Activated B cell treated with CpG ODN at 0.5 μM for 24 hours (primary cell): ENCODE measurements around the gene OR6V1. TPM values are rescaled to one million over a fixed set of nuclear protein-coding genes. Genes with fewer than 3 reads are reported as not detected.

Experiments
- ATAC-seq: fragments of 200-7000 bp; cut with Tn5 transposase; one replicate; pipeline ENCODE4 v1.10.0; 2021; ENCODE audit warnings: low read depth, mild to moderate bottlenecking, moderate library complexity
- CTCF ChIA-PET: fragments of 350-600 bp; sonication (Branson Sonifier 250); formaldehyde crosslinking; loops from one replicate; lab custom pipeline; 2021; ENCODE audit warnings: antibody characterized with exemption; lab: Charles Lee
- POLR2A ChIA-PET: fragments of 350-600 bp; sonication (Branson Sonifier 250); formaldehyde crosslinking; loops from one replicate; lab custom pipeline; 2021; ENCODE audit warnings: antibody characterized with exemption; lab: Charles Lee
- DNase-seq: peaks from one replicate; pipeline ENCODE4 v3.0.0; 2022
- H3K27ac Mint-ChIP-seq: one replicate; pipeline ENCODE4 v1.8.0; 2020; ENCODE audit warnings: mixed read lengths
- H3K27me3 Mint-ChIP-seq: one replicate; pipeline ENCODE4 v1.8.0; 2021; ENCODE audit warnings: mixed read lengths
- H3K36me3 Mint-ChIP-seq: one replicate; pipeline ENCODE4 v1.8.0; 2021; ENCODE audit warnings: low read depth, mixed read lengths
- H3K4me1 Mint-ChIP-seq: one replicate; pipeline ENCODE4 v1.8.0; 2021; ENCODE audit warnings: mixed read lengths
- H3K4me3 Mint-ChIP-seq: one replicate; pipeline ENCODE4 v1.8.0; 2020; ENCODE audit warnings: mild to moderate bottlenecking, mixed read lengths
- H3K9me3 Mint-ChIP-seq: one replicate; pipeline ENCODE4 v1.8.0; 2020; ENCODE audit warnings: mixed read lengths
- CTCF ChIP-seq: fragments of 200-600 bp; IDR thresholded peaks from one replicate; pipeline ENCODE4 v1.8.0; 2022; ENCODE audit warnings: antibody characterized with exemption, mild to moderate bottlenecking
- intact Hi-C: fragments of 100-400 bp; cut with micrococcal nuclease; formaldehyde crosslinking; loops from one replicate; pipeline ENCODE4 v1.15.1; 2024
- total RNA-seq: library from RNA; stranded (reverse); gene quantifications from 2 replicates; pipeline ENCODE4 v1.2.3, GENCODE V29; 2022

The OR6V1 gene
- total RNA-seq, 1 donor from 2014 or later, result not detected

- CTCF ChIA-PET, result interaction anchor here (1.0 to 17.3 kb wide), 5 partner anchors 9 to 410 kb away, joined by 3 to 519 read pairs (median 3); partner anchors contain the start of gene TAS2R40
- peak overlapping the region; percentile 21 for H3K4me3 Mint-ChIP-seq
- peaks cover under 1% of the 10 kb centered on the region for H3K9me3 Mint-ChIP-seq
- intact Hi-C loops, result loop anchor here (2.0 to 10.0 kb wide), 2 partner anchors 275 to 371 kb away; partner anchors contain the start of genes CASP2 and ZYX
- POLR2A ChIA-PET, result interaction anchor here (0.6 to 4.9 kb wide), 6 partner anchors 35 to 230 kb away, joined by 3 to 22 read pairs (median 8); no protein-coding TSS in a partner anchor
- no peak for DNase-seq
- ATAC-seq, result no peak
- H3K27ac Mint-ChIP-seq, result peak overlapping the region; percentile 95
- no peak for TF ChIP-seq CTCF
- no peaks in the 10 kb centered on the region for H3K27me3 Mint-ChIP-seq
- H3K36me3 Mint-ChIP-seq, result peaks cover 3% of the 10 kb centered on the region
- peaks cover 83% of the 10 kb centered on the region for H3K4me1 Mint-ChIP-seq
These were observed 38.2 kb upstream of the OR6V1 start for GRCh38 chr7:143013893-143014292.

- POLR2A ChIA-PET, result interaction anchor here (1.1 to 4.9 kb wide), 8 partner anchors 9 to 235 kb away, joined by 3 to 22 read pairs (median 4); no protein-coding TSS in a partner anchor
- Mint-ChIP-seq H3K27me3 (no peaks in the 10 kb centered on the region), H3K4me1 (peaks cover 83% of the 10 kb centered on the region), H3K9me3 (peaks cover 7% of the 10 kb centered on the region), H3K4me3 (peak overlapping the region; percentile 78), H3K36me3 (peaks cover 8% of the 10 kb centered on the region), H3K27ac (peak overlapping the region; percentile 95)
- CTCF ChIA-PET, result interaction anchor here (0.9 to 17.3 kb wide), 3 partner anchors 12 to 301 kb away, joined by 3 to 519 read pairs (median 10); partner anchors contain the start of gene TAS2R40
- TF ChIP-seq CTCF, result no peak
- intact Hi-C loops, result loop anchor here (1.0 to 10.0 kb wide), 2 partner anchors 70 to 370 kb away; partner anchors contain the start of gene ZYX
- ATAC-seq, result peak; percentile 92
- DNase-seq, result no peak
These were observed 37.1 kb upstream of the OR6V1 start for GRCh38 chr7:143015084-143015483.

GRCh38 chr7:143015926-143016490 is 36.1 kb upstream of the OR6V1 start:
- ChIA-PET POLR2A (interaction anchor here (1.1 to 4.9 kb wide), 7 partner anchors 16 to 234 kb away, joined by 3 to 22 read pairs (median 4); no protein-coding TSS in a partner anchor), CTCF (interaction anchor here (0.6 to 17.3 kb wide), 8 partner anchors 8 to 418 kb away, joined by 3 to 519 read pairs (median 4); partner anchors contain the start of gene TAS2R40)
- H3K27ac Mint-ChIP-seq, result peak overlapping the region; percentile 95
- peaks cover 7% of the 10 kb centered on the region for H3K9me3 Mint-ChIP-seq
- intact Hi-C loops, result loop anchor here (1.0 to 10.0 kb wide), 3 partner anchors 69 to 369 kb away; partner anchors contain the start of gene ZYX
- H3K27me3 Mint-ChIP-seq, result no peaks in the 10 kb centered on the region
- H3K4me3 Mint-ChIP-seq, result no peak overlapping the region
- peaks cover 79% of the 10 kb centered on the region for H3K4me1 Mint-ChIP-seq
- DNase-seq (no peak), ATAC-seq (no peak)
- TF ChIP-seq CTCF, result no peak
- peaks cover 8% of the 10 kb centered on the region for H3K36me3 Mint-ChIP-seq

GRCh38 chr7:143016996-143017395 is 35.1 kb upstream of the OR6V1 start:
- TF ChIP-seq CTCF, result no peak
- Mint-ChIP-seq H3K9me3 (peaks cover 7% of the 10 kb centered on the region), H3K36me3 (peaks cover 8% of the 10 kb centered on the region), H3K4me3 (peak overlapping the region; percentile 41), H3K27ac (peak overlapping the region; percentile 95), H3K4me1 (peaks cover 72% of the 10 kb centered on the region), H3K27me3 (no peaks in the 10 kb centered on the region)
- ChIA-PET CTCF (interaction anchor here (0.6 to 17.3 kb wide), 7 partner anchors 9 to 413 kb away, joined by 3 to 519 read pairs (median 5); partner anchors contain the start of gene TAS2R40), POLR2A (interaction anchor here (0.6 to 4.9 kb wide), 6 partner anchors 68 to 220 kb away, joined by 3 to 22 read pairs (median 11); no protein-coding TSS in a partner anchor)
- intact Hi-C loops, result loop anchor here (2.0 to 10.0 kb wide), 2 partner anchors 110 to 368 kb away; partner anchors contain the start of gene ZYX
- ATAC-seq, result peak; percentile 33
- DNase-seq, result no peak
